ENCODE data around the gene NGF. TPM values are rescaled to one million over a fixed set of nuclear protein-coding genes. Genes with fewer than 3 reads are reported as not detected.
A peak's percentile ranks its signal among the peaks of the same experiment; 100 is the strongest.

The NGF gene
- total RNA-seq, 1 donor from 2014 or later: 2.1 TPM

- DNase-seq (ENCODE audit: low spot score in 2 of 2): no peak
- TF ChIP-seq CTCF (IDR thresholded peaks at IDR 0.05): no peak
- H3K4me1 ChIP-seq: peaks cover 10 to 28% of the 10 kb centered on the region in 2 donors
- H3K27ac ChIP-seq: no peak overlapping the region
- intact Hi-C loops (cut with DNase I): loop anchor here (5.0 to 10.0 kb wide), 3 partner anchors 88 to 315 kb away; no protein-coding TSS in a partner anchor
- H3K4me3 ChIP-seq: no peak overlapping the region
- H3K36me3 ChIP-seq: no peaks in the 10 kb centered on the region
- H3K27me3 ChIP-seq: no peaks in the 10 kb centered on the region
- H3K9me3 ChIP-seq: peaks cover 0 to 12% of the 10 kb centered on the region in 2 donors
Observed at GRCh38 chr1:115280064-115280463, 58.0 kb downstream of the NGF start.

DNA sequence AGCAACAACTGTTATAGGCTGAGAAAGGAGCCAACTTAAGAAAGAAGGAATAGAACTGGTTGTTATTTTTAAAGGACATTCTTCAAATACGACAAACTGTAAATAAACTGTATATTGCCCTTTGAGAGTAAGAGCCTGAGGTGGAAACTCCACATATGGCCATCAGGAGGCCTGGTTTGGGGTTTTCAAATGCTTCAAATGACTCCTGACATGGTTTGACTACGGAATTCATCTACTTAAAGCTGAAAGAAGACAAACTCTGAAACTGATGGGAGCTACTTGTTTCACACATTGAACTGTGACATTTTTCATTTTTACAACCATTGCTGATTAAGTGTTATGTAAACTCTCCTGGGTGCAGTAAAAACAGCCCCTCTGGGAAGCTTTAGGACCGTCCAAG lies 59.8 kb downstream of the NGF start:
- TF ChIP-seq CTCF (IDR thresholded peaks at IDR 0.05): no peak
- DNase-seq (ENCODE audit: low spot score in 2 of 2): no peak
- intact Hi-C loops (cut with DNase I): no loop called here
- Histone ChIP-seq H3K27me3 (no peaks in the 10 kb centered on the region), H3K9me3 (peaks cover 0 to 12% of the 10 kb centered on the region in 2 donors), H3K4me3 (no peak overlapping the region), H3K36me3 (no peaks in the 10 kb centered on the region), H3K27ac (no peak overlapping the region), H3K4me1 (peaks cover 0 to 12% of the 10 kb centered on the region in 2 donors)

- H3K4me3 ChIP-seq: no peak overlapping the region
- H3K4me1 ChIP-seq: peaks cover 0 to 4% of the 10 kb centered on the region in 2 donors
- TF ChIP-seq CTCF (IDR thresholded peaks at IDR 0.05): no peak
- H3K27ac ChIP-seq: no peak overlapping the region
- no peaks in the 10 kb centered on the region for H3K27me3 ChIP-seq
- H3K36me3 ChIP-seq: no peaks in the 10 kb centered on the region
- DNase-seq (ENCODE audit: low spot score in 2 of 2): no peak
- peaks cover 0 to 12% of the 10 kb centered on the region in 2 donors for H3K9me3 ChIP-seq
- intact Hi-C loops (cut with DNase I): no loop called here
Observed at GRCh38 chr1:115277276-115277675, 60.8 kb downstream of the NGF start.

DNA sequence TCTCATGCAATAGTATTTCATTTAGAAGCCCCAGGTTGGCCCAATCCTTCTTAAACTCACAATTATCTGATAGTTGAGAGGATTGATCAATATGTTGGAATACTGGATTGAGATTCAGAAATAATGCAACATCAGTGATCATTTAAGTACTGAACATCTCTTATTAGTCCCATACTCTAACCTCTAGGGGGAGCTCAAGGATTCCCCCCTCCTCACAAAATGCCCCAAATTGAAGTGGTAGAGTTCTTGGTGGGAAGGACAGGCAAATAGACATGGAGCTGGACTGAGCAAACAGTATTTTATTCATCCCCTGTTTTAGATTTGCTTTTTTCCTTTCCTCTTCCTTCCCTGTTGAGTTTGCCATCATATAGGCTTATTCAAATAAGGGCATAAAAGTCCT lies 62.8 kb downstream of the NGF start:
- Histone ChIP-seq H3K4me1 (no peaks in the 10 kb centered on the region), H3K9me3 (peaks cover 0 to 12% of the 10 kb centered on the region in 2 donors), H3K27me3 (no peaks in the 10 kb centered on the region), H3K27ac (peak overlapping the region; percentile 36 to 54), H3K4me3 (no peak overlapping the region), H3K36me3 (no peaks in the 10 kb centered on the region)
- intact Hi-C loops (cut with DNase I): no loop called here
- no peak for DNase-seq (ENCODE audit: low spot score in 2 of 2)
- peak in 2 of 3 experiments; percentile 24 to 32 for TF ChIP-seq CTCF (IDR thresholded peaks at IDR 0.05)

DNA sequence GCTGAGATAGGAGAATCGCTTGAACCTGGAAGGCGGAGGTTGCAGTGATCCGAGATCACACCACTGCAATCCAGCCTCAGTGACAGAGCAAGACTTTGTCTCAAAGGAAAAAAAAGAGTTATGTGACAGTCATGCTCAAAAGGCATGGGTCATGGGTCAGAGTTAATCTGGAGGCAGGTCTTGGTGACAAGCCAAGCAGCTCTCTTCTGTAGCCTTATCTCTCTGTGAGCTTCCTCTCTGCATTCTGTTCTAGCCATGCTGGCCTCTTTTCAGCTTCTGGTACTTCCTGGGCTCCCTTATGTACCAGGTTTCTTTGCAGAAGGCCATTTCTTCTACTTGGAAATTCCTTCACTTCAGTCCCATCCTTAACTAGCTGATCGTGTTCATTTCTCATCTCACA lies 63.6 kb downstream of the NGF start:
- DNase-seq (ENCODE audit: low spot score in 2 of 2): no peak
- Histone ChIP-seq H3K9me3 (peaks cover 0 to 12% of the 10 kb centered on the region in 2 donors), H3K4me1 (no peaks in the 10 kb centered on the region), H3K27me3 (no peaks in the 10 kb centered on the region), H3K36me3 (no peaks in the 10 kb centered on the region), H3K27ac (peak overlapping the region; percentile 36 to 54), H3K4me3 (no peak overlapping the region)
- intact Hi-C loops (cut with DNase I): no loop called here
- TF ChIP-seq CTCF (IDR thresholded peaks at IDR 0.05): no peak

All from ascending aorta (tissue), 2 donors.